Hematopoietic multipotent progenitor cell treated with erythropoietin and hydrocortisone succinate and interleukin-3 and kit ligand, for 15 days (in vitro differentiated cells): ENCODE measurements around the gene AGAP1.

ENCODE experiments used
- DNase-seq: peaks from one replicate; pipeline ENCODE4 v3.0.0-alpha.2; 2015; ENCODE audit warnings: low spot score

AGAP1 gene

DNA sequence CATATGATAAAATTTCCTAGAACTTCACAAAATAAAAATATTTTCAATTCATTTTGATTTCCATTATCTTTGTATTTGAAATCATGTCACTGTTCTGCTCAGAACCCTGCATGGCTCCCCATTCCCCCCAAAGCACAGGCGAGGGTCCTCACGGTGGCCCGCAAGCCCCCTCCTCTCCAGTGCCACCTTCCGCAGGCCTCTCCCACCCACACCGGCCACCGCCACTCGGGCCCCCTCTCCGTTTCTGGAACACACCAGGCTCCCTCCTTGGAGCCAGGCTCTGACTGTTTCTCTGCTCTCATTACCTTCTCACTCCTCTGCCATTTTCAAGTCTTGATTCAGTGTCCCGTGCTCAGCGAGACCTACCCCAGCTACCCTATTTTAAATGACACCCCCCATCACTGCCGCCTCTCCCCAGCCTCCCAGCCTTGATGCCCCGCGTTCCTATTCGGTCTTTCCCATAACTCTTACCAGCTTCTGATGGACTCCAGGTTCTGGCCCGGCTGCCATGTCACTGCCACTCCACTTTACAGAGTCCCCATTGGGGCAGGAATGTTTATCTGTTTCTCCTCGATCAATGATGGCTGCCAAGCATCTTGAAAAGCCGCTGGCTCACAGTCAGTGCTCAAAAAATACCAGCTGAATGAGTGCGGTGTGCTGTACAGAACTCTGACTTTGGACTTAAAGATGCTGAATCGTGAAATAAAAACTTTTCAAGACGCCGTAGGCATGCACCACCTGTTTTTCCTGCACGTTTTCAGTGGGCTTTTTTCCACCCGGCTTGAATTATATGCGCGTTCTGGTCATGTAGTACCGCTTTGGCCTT is 473.3 kb downstream of the AGAP1 start:
- DNase-seq, result no peak

DNA sequence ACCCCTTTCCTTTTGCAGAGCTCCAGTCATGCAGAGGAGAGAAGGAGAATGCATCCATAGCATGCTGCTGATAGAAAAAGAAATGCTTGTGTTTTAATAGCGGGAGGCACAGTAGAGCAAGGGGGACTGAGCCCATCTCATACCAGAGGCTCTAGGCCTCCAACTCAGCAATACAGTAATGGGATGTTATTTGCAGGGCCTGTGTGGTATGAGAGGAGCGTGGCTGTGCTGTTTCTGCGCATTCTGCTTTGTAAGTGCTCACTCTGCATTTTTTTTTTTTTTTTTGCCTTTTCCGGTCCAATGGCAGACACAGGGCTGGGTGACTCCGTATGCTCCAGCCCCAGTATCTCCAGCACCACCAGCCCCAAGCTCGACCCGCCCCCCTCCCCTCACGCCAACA is 474.3 kb downstream of the AGAP1 start:
- DNase-seq, result no peak

DNA sequence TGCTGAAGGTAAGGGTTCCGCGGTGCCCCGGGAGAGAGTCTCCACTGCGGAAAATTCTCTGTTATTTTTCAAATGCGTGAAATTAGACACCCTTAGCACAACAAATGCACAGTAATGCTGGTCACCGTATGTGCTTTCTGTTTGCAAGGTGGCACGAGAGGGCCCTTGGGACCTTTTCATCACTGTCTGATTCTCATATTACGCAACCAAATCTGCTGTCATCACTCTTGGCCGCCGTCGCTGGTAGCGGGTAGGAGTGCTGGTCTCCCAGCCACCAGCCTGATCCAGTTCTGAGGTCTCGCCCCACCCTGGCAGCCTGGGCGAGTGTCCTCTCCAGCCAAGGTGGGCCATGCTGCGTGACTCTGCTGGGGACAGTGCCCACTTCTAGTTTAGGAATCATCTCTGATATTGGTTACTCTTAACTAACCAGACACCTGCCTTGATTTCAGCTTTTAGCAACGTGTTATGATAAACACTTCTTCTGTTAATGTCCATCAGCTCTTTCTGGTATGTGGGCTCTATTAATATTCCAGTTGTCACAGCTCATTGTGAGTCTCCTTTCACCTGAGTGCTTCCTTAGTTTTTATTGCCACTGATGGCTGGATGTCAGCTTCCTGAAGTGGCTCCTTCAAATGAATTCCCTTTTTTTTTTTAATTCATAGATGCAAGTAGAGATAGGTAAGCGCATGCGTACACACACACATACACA is 474.9 kb downstream of the AGAP1 start:
- DNase-seq, result no peak

DNA sequence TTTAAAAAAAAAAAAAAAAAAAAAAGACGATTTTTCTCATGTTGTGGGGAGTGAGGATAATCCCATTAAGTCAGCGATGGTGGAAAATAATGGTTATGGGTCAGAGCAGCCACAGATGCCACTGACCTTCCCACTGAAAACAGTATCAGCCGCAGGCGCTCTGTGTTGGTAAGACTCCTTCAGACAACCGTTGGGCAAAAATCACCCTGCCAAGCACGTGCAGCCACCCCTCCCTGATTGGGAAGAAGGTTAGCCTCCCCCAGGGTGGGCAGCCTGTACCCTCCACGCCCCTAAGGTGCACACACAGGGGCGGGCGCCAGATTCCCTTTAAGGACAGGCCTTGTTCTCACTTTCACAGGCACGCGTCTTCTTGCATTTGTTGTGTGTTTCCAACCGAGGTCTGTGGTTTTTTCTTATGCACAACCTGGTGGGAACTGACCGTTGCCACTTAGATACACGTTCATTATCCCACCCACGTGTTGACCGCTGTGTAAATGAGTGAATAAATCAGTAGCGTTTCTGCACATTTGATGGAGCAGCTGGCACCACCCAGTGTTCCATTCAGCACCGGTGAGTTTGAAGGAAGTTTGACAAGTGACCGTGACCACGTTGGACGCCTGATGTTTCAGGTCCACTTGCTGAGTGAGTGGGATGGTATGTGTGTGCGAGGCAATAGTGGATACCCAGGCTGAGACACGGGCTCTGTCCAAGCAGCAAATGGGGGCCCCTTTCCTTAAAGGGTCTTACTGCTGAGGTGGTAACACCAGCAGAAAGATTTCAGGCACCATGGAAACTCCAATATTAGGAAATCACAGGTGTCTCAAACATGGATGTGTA is 476.6 kb downstream of the AGAP1 start:
- DNase-seq, result no peak

DNA sequence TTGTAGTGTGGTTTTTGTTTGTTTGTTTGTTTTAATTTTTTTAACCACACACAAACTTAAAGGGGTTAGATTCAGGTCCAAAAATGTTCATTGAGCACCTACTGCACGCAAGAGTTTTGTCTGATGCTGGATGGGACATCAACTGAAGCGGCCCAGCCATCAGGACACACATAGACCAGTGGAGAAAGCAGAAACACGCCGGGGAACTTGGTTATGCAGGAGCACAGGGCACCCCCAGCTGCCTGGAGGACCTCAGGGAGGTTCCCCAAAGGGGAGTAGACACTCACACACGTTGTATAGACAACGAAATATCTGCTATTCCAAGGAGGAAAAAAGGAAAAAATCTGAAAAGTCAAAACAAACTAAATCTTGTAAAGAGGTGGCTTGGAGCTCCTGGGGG is 482.7 kb downstream of the AGAP1 start:
- DNase-seq, result no peak

DNA sequence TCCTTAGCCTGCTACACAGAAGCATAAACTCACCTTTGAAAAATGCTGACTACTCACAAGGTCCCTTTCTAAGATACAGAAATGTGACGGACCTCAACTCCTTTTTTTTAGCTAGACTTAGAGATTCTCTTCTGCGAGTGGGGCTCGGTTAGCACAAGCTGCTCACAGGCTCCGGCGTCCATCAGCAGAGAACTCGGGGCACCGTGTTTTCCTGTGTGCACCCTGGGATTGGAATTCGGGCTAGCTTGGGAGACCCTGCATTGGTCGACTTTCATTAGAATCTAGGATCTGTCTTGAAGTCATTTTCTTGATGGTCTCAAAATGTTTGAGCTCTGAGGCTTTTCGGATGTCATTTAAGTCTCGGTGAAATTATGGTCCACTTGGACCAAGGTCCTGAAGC is 483.1 kb downstream of the AGAP1 start:
- no peak for DNase-seq

DNA sequence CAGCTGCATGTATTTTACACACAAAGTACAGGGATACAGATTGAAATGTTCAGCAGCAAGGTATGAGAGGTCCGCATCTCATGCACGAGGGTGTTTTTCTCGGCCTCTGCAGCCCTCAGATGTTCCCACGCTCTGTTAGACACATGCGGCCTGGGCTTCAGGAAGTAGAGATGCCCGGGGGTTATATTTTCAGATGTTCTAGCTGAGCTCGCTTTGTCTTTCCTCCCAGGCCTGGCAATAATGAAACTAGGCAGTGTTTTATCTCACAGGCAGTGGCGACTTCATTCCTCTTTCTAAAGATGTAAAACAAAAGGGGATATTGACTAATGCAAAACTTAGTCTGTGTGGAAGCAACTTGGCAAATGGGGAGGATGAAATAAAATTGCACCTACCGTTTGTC is 483.6 kb downstream of the AGAP1 start:
- DNase-seq, result no peak

DNA sequence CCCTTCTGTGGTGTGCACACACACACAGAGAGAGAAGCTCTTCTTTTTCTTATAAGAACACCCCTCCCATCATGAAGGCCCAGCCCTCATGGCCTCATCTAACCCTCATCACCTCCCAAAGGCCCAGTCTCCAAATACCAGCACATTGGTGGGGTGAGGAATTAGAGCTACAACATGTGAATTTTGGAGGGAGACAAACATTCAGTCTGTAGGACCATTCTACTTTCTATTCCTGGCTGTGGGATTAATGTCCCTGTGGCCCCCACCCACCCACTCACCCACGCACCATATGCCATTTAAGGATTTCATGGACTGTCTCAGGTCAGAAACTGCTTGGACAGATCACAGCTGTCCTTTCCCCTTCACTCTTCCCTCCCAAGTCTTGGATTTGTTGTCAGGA is 484.2 kb downstream of the AGAP1 start:
- no peak for DNase-seq

DNA sequence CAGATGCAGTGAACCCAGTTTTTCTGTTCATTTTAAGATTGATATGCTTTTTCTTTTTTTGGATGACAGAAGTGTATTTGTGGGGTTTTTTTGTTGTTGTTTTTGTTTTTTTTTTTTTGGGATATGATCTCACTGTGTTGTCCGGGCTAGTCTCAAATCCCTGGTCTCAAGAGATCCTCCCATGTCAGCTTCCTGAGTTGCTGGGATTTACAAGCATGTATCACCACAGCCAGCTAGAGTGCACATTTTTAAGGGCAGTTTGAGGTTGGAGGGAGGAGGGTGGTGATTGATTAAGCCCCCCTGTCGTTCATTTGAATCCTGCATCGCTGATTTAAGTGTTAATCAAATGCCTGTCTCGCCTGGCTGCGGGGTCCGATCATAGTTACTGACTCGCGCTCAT is 485.2 kb downstream of the AGAP1 start:
- DNase-seq, result no peak

DNA sequence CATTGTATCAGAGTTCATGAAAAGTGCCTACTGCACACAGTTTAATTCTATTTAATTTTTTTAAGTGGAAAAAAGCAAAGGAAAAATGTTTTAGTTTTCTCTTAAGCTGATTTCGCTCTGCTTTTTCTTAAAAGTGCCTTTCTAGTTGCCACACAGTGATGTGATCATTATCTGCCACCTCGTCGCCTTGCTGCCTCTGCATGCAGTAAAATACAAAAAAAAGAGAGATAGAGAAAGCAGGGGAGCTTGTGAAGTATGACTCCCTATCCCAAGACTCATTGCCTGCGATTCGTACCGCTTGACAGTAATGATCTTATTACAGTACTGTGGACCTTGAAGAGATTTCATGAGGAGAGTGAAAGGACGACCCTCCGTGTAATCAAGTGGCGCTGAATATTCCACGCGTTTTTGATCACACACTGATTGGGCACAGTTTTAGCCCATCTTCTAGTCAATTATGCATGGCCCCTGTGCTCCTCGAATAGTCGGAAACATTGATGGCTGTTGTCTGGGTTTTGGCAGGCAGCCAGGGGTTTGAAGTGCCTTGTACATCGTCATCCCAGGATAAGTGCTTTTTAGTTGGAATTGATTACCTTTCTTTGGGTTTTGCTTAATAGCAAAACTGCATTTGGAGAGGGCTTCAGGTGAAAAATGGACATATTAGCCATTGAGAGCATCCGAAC is 486.1 kb downstream of the AGAP1 start:
- no peak for DNase-seq

DNA sequence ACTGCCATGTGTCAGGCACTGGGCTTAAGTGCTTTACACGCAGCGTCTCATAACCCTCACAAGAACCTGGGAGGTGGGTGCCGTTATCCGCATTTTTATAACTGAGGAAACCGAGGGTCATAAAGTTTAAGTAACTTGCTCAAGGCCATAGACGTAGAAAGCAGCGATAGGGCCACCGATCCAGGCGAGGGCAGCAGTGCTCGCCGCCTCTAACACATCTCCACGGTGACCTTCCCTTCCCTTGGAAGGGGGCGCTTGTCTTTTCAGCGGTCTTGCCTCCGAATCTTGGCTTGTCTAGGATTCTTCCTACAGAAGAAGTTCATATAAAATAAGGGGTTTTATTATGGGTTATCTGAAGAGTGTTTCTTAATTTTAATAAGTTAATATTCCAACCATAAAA is 487.8 kb downstream of the AGAP1 start:
- no peak for DNase-seq

DNA sequence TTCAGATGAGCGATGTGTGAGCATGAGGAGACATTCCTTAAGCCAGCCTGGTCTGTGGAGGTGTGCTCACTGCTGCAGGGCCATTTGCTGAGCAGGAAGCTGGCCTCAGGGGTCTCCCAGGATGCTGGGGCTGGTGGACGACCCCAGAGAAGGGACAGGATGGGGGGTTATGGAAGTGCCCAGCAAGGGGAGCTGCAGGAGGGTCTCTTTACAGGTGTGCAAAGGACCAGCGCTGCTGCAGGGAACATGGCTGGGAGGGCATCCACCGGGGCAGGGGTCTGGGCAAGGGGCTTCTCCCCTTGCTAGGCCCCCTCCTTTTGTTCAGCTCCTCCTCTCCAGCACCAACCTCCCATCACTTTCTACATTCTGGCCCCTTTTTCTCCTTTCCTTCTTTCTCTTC is 489.2 kb downstream of the AGAP1 start:
- DNase-seq, result no peak

DNA sequence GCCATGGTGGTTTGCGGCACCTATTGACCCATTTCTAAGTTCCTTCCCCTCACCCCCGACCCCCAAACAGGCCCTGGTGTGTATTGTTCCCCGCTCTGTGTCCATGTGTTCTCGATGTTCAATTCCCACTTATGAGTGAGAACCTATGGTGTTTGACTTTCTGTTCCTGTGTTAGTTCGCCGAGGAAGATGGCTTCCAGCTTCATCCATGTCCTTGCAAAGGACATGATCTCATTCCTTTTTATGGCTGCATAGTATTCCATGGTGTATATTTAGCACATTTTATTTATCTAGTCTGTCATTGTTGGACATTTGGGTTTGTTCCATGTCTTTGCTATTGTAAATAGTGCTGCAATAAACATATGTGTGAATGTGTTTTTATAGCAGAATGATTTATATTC is 490.7 kb downstream of the AGAP1 start:
- no peak for DNase-seq

DNA sequence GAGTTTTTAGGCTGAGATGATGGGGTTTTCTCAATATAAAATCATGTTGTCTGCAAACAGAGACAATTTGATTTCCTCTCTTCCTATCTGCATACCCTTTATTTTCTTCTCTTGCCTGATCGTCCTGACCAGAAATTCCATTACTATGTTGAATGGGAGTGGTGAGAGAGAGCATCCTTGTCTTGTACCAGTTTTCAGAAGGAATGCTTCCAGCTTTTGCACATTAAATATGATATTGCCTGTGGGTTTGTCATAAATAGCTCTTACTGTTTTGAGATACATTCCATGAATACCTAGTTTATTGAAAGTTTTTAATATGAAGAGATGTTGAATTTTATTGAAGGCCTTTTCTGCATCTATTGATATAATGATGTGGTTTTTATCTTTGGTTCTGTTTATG is 492.5 kb downstream of the AGAP1 start:
- no peak for DNase-seq

DNA sequence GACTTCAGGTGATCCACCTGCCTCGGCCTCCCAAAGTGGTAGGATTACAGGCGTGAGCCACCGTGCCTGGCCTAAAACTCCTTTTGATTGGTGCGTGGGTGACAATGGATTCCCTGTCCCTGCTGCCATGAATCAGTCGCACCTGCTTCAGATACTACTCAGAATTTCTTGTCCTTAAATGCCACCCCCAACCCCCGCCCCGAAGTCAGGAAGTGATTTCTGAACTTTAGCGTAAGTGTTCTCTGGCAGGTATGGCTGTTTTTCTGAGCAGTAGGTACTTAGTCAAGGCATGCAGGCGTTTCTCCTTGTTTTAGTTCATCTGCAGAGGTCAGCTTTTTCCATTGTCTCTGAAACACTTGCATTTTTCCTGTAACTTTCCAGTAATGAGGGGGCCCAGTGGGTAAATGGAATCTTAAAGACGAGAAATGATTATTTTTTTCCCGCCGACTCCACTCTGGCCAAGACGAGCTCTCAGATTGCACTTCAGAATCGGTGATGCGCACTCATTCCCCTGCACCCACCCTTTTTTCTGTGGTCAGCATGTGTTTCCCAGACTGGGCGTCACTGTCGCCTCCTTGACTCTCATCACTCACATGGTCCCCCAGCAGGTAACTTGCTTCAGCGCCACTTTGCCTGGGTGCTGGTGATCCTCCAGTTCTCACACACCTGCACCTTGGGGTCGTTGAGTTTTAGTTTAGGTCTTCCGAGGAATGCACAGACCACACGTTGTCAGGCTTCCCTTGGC is 494.6 kb downstream of the AGAP1 start:
- no peak for DNase-seq

DNA sequence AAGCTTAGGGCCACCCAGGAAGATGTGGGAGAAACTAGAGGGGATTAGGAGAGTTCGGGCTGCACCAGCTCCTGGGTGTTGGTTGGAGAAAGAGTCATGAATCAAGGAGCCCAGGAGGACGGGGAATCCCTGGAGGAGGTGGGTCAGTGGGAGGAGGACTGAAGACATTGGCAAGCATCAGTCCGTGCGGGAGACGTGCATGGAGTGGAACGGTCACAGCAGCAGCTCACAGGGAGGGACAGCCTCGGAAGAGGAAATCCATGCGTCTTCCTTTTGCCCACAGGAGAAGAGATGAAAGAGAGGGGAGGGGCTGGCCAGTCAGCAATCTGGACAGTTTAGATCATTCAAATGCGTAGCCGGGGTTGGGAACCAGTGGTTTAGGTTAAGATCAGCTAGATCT is 495.7 kb downstream of the AGAP1 start:
- no peak for DNase-seq

DNA sequence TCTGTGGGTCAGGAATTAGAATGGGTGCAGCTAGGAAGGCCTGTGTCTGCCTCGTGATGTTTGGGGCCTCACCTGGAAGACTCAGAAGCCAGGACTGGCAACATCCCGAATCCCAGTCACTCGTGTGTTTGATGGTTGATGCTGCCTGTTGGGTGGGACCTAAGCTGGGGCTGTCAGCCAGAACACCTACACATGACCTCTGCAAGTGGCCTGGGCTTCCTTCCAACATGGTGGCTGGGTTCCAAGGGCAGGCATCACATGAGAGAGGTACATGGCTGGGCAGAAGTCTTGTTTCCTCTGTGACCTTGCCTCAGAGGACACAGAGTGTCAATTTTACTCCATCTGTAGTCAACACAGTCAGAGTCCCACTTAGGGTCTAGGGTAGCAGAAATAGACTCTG is 496.5 kb downstream of the AGAP1 start:
- DNase-seq, result no peak

DNA sequence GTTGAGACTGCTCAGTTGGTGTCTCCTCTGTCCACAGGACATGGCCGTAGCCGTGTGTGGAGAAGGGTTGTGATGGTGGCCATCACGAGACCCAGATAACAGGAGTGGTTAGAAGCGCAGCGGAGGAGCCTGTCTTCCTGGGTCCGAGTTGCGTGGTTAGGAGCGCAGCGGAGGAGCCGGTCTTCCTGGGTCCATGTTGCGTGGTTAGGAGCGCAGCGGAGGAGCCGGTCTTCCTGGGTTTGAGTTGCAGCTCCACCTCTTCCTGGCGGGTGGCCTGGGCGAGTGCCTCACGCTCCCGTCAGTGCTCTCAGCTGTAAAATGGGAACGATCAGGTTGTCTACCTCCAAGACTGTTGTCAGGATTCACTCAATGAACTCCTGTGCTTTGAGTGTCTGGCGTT is 498.2 kb downstream of the AGAP1 start:
- no peak for DNase-seq

DNA sequence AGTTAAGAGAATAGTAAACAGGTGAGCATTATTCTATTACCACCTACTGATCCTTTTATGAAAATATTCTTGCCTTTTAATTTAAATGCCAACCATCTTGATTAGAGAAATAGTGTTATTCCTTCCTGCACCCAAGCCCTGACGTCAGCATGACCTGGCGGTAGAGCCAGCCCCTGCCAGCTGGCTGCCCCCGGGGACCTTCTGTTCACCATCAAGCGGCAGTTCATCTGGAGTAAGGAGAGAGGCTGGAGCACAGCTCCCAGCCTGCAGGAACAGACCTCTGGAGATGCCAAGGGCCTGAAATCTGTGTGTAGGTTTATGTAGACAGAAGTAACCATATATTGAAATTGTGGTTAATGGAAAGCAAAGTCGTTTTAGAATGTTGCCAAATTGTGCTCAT is 502.6 kb downstream of the AGAP1 start:
- no peak for DNase-seq

DNA sequence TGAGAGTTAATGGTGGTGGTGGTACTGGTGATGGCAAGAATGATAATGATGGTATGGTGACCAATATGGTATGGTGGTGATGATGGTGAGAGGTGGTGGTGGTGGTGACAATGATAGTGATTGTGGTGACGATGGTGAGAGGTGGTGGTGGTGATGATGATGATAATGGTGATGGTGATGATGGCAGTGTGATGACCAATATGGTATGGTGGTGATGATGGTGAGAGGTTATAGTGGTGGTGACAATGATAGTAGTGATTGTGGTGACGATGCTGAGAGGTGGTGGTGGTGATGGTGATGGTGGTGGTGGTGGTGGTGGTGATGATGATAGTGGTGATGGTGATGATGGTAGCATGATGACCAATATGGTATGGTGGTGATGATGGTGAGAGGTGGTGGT is 505.2 kb downstream of the AGAP1 start:
- no peak for DNase-seq

DNA sequence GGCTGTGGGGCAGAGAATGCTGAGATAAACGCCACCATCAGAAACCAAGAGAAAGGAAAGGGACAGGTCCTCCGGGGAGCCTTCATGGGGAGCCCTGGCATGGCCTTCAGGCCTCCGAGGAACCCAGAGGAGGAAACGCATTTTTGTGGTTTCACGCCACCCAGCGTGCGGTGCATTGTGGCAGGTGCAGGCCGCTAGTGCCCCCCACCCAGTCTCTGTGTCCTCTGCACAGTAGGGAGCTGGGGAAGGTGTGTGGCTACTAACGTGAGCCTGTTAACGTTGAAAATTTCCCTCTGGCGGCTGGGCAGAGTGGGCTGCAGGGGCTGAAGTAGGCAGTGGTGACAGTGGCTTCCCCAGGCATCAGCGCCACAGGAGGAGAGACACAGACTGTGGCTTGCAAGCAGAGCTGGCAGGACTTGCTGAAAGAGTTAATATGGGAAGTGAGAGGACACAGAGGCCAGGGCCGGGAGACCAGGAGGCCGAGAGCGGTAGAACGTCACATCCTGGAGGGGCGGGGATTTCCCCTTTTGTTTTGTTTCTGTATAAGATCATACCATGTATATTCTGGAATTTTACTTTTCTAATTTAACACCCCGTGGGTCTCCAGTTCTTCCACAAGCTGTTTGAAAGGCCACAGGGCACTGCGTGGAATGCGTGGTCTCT is 507.5 kb downstream of the AGAP1 start:
- DNase-seq, result no peak
